Natural killer cell treated with Interleukin-12 subunit alpha and Interleukin-12 subunit beta and Interleukin-15 and Interleukin-18, amount 100 ng/mL, for 72 hours (primary cell): Measurements from ENCODE around the gene SLC25A10. TPM values are rescaled to one million over a fixed set of nuclear protein-coding genes. Genes with fewer than 3 reads are reported as not detected.

ENCODE experiments used
- ATAC-seq, 2 donors: fragments of 150-1000 bp; cut with Tn5 transposase in 1 of 2; sonication (Bioruptor Pico), chemical (Tn5 transposase) in 1 of 2; 2 replicates each; pipeline ENCODE4 v1.10.0; 2021
- DNase-seq: peaks from one replicate; pipeline ENCODE4 v3.0.0; 2022; ENCODE audit warnings: low spot score
- H3K27ac Mint-ChIP-seq, 2 donors: 1 replicate in 1 of 2; 2 replicates in 1 of 2; pipeline ENCODE4 v1.8.0; 2022; ENCODE audit warnings: mixed read lengths in 2 of 2, mild to moderate bottlenecking in 1 of 2, moderate library complexity in 1 of 2
- H3K27me3 Mint-ChIP-seq, 2 donors: 1 replicate in 1 of 2; 2 replicates in 1 of 2; pipeline ENCODE4 v1.8.0; 2022; ENCODE audit warnings: mixed read lengths in 2 of 2
- H3K36me3 Mint-ChIP-seq: one replicate; pipeline ENCODE4 v1.8.0; 2022; ENCODE audit warnings: mixed read lengths
- H3K4me1 Mint-ChIP-seq, 2 donors: 1 replicate in 1 of 2; 2 replicates in 1 of 2; pipeline ENCODE4 v1.8.0; 2022; ENCODE audit warnings: low read depth in 2 of 2, mixed read lengths in 2 of 2, mild to moderate bottlenecking in 1 of 2
- H3K4me3 Mint-ChIP-seq: one replicate; pipeline ENCODE4 v1.8.0; 2022; ENCODE audit warnings: mixed read lengths
- H3K9me3 Mint-ChIP-seq: 2 replicates; pipeline ENCODE4 v1.8.0; 2022; ENCODE audit warnings: mixed read lengths
- total RNA-seq, 2 donors: library from RNA; stranded (reverse); gene quantifications; one replicate each; pipeline ENCODE4 v1.2.3, GENCODE V29; 2022

The SLC25A10 gene
- total RNA-seq, 2 donors from 2014 or later: 17.5 to 36.3 TPM

- DNase-seq (no peak), ATAC-seq (no peak)
- no peaks in the 10 kb centered on the region for H3K27me3 Mint-ChIP-seq
- H3K9me3 Mint-ChIP-seq: no peaks in the 10 kb centered on the region
- no peak overlapping the region for H3K4me3 Mint-ChIP-seq
- H3K4me1 Mint-ChIP-seq: peaks cover 3 to 4% of the 10 kb centered on the region in 2 donors
- no peaks in the 10 kb centered on the region for H3K36me3 Mint-ChIP-seq
- no peak overlapping the region for H3K27ac Mint-ChIP-seq
Measured at GRCh38 chr17:81715872-81716673, 4.0 kb downstream of the SLC25A10 start.

- Mint-ChIP-seq H3K9me3 (no peaks in the 10 kb centered on the region), H3K27me3 (no peaks in the 10 kb centered on the region), H3K4me1 (peaks cover 3 to 4% of the 10 kb centered on the region in 2 donors), H3K36me3 (no peaks in the 10 kb centered on the region), H3K4me3 (no peak overlapping the region), H3K27ac (no peak overlapping the region)
- ATAC-seq: no peak
- no peak for DNase-seq
Measured at GRCh38 chr17:81716674-81716996, 4.6 kb downstream of the SLC25A10 start.

DNA sequence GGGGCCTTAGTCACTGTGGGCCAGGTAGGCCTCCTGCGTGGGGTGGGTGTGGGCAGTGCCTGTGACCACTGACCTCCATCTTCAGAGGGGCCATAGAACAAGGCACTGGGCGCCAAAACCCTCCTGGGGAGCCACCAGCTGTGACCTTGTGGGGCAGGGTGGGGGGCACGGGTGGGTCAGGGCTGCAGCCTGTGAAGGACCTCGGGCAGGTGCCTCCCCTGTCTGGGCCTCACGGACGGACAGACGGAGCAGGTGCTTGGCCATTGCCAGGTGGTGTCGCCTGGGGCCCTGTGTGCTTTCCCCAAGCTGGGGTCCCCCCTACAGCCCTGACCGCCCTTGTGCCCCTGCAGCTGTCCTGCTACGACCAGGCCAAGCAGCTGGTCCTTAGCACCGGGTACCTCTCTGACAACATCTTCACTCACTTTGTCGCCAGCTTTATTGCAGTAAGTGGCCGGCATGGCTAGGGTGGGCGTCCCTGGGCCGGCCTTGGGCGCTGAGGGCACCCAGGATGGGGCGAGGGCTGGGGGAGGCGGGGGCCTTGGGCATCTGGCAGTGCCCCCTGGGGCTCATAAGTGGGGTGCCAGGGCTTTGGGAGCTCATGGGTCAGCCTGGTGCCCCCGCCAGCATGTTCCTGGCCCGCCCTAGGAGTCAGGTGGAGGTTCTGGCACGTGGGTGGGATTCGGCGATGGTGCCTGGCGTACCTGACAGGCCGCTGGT, 5.1 kb downstream of the SLC25A10 start:
- no peaks in the 10 kb centered on the region for H3K36me3 Mint-ChIP-seq
- no peak for DNase-seq
- H3K27ac Mint-ChIP-seq: no peak overlapping the region
- H3K4me3 Mint-ChIP-seq: no peak overlapping the region
- no peaks in the 10 kb centered on the region for H3K9me3 Mint-ChIP-seq
- no peaks in the 10 kb centered on the region for H3K27me3 Mint-ChIP-seq
- ATAC-seq: no peak
- peaks cover 3 to 4% of the 10 kb centered on the region in 2 donors for H3K4me1 Mint-ChIP-seq

- no peaks in the 10 kb centered on the region for H3K27me3 Mint-ChIP-seq
- no peak overlapping the region for H3K4me3 Mint-ChIP-seq
- DNase-seq (no peak), ATAC-seq (no peak)
- no peak overlapping the region for H3K27ac Mint-ChIP-seq
- H3K4me1 Mint-ChIP-seq: peaks cover 2 to 3% of the 10 kb centered on the region in 2 donors
- H3K9me3 Mint-ChIP-seq: no peaks in the 10 kb centered on the region
- no peaks in the 10 kb centered on the region for H3K36me3 Mint-ChIP-seq
Measured at GRCh38 chr17:81717766-81718089, 5.6 kb downstream of the SLC25A10 start.

GRCh38 chr17:81719410-81720266, 7.6 kb downstream of the SLC25A10 start:
- Mint-ChIP-seq H3K27me3 (peaks cover 7 to 8% of the 10 kb centered on the region in 2 donors), H3K4me1 (no peaks in the 10 kb centered on the region), H3K4me3 (no peak overlapping the region), H3K27ac (no peak overlapping the region), H3K9me3 (no peaks in the 10 kb centered on the region), H3K36me3 (no peaks in the 10 kb centered on the region)
- DNase-seq: no peak
- ATAC-seq: no peak

- Mint-ChIP-seq H3K4me3 (no peak overlapping the region), H3K9me3 (no peaks in the 10 kb centered on the region), H3K27ac (no peak overlapping the region), H3K27me3 (peaks cover 7 to 8% of the 10 kb centered on the region in 2 donors), H3K4me1 (no peaks in the 10 kb centered on the region), H3K36me3 (no peaks in the 10 kb centered on the region)
- DNase-seq (no peak), ATAC-seq (no peak)
Measured at GRCh38 chr17:81720267-81721071, 8.4 kb downstream of the SLC25A10 start.

- Mint-ChIP-seq H3K4me3 (no peak overlapping the region), H3K36me3 (no peaks in the 10 kb centered on the region), H3K27me3 (peaks cover 7 to 10% of the 10 kb centered on the region in 2 donors), H3K4me1 (no peaks in the 10 kb centered on the region), H3K9me3 (no peaks in the 10 kb centered on the region), H3K27ac (no peak overlapping the region)
- ATAC-seq (peak in 1 of 2 donors; percentile 39), DNase-seq (no peak)
Measured at GRCh38 chr17:81722184-81723120, 10.4 kb downstream of the SLC25A10 start.

DNA sequence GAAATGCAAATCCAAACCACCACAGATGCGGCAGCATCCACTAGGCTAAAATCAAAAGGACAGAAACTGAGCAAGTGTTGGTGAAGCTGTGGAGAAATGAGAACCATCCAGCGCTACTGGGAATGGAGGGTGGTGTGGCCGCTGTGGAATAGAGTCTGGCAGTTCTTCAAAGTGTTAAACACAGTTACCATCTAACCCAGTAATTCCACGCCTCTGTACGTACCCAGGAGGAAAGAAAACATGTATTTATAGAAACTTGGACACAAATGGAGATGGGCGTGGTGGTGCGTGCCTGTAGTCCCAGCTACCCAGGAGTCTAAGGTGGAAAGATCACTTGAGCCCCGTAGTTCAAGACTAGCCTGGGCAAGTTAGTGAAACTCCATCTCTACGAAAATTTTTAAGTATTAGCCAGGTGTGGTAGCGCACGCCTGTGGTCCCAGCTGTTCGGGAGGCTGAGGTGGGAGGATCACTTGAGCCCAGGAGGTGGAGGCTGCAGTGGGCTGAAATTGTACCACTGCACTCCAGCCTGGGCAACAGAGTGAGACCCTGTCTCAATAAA, 11.6 kb downstream of the SLC25A10 start:
- ATAC-seq (no peak), DNase-seq (no peak)
- H3K9me3 Mint-ChIP-seq: no peaks in the 10 kb centered on the region
- H3K4me1 Mint-ChIP-seq: no peaks in the 10 kb centered on the region
- H3K27me3 Mint-ChIP-seq: peaks cover 7 to 10% of the 10 kb centered on the region in 2 donors
- no peaks in the 10 kb centered on the region for H3K36me3 Mint-ChIP-seq
- H3K4me3 Mint-ChIP-seq: no peak overlapping the region
- H3K27ac Mint-ChIP-seq: no peak overlapping the region

- Mint-ChIP-seq H3K27ac (no peak overlapping the region), H3K27me3 (peaks cover 7 to 10% of the 10 kb centered on the region in 2 donors), H3K36me3 (no peaks in the 10 kb centered on the region), H3K4me1 (no peaks in the 10 kb centered on the region), H3K9me3 (no peaks in the 10 kb centered on the region), H3K4me3 (no peak overlapping the region)
- DNase-seq: no peak
- no peak for ATAC-seq
Measured at GRCh38 chr17:81725439-81725838, 13.4 kb downstream of the SLC25A10 start.

GRCh38 chr17:81726004-81726403, 13.9 kb downstream of the SLC25A10 start:
- no peak for ATAC-seq
- DNase-seq: no peak
- Mint-ChIP-seq H3K4me1 (no peaks in the 10 kb centered on the region), H3K27me3 (peaks cover 7 to 13% of the 10 kb centered on the region in 2 donors), H3K9me3 (no peaks in the 10 kb centered on the region), H3K4me3 (no peak overlapping the region), H3K36me3 (no peaks in the 10 kb centered on the region), H3K27ac (no peak overlapping the region)

- no peaks in the 10 kb centered on the region for H3K9me3 Mint-ChIP-seq
- no peak for DNase-seq
- H3K4me1 Mint-ChIP-seq: no peaks in the 10 kb centered on the region
- H3K4me3 Mint-ChIP-seq: no peak overlapping the region
- peaks cover 7 to 19% of the 10 kb centered on the region in 2 donors for H3K27me3 Mint-ChIP-seq
- H3K36me3 Mint-ChIP-seq: no peaks in the 10 kb centered on the region
- ATAC-seq: no peak
- H3K27ac Mint-ChIP-seq: no peak overlapping the region
Measured at GRCh38 chr17:81727324-81728031, 15.4 kb downstream of the SLC25A10 start.
